ENCODE results near the gene SLC4A9. TPM values are rescaled to one million over a fixed set of nuclear protein-coding genes. Genes with fewer than 3 reads are reported as not detected.

Gene SLC4A9
- total RNA-seq, 2 experiments from 2014 or later, result not detected

DNA sequence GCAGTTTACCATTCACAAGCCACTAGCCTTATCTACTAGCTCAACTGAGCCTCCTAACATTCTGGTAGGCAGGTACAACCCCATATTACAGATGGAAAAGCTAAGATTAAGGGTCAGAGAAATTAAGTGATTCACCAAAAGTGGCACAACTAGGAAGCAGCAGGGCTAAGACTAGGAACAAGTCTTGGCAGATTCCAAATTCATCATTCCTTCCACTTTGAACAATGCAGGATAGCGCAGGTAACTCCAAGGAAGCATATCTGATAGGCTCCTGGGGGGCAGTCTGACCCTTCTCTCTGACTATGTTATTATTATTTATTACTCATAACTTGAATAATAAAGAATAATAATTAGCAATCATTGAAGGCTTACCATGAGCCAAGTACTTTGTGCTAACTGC is 22.1 kb upstream of the SLC4A9 start:
- ATAC-seq (ENCODE audit: poor library complexity) (no peak), DNase-seq (no peak)
- Histone ChIP-seq H3K4me1 (ENCODE audit: insufficient read depth, low read length) (peaks cover 20% of the 10 kb centered on the region), H3K27ac (ENCODE audit: low read depth in 1 of 2, low read length in 2 of 2) (no peak overlapping the region), H3K27me3 (ENCODE audit: control insufficient read depth in 1 of 2, insufficient read depth in 2 of 2, low read length in 2 of 2) (no peaks in the 10 kb centered on the region), H3K4me3 (ENCODE audit: low read length) (no peak overlapping the region), H3K9me3 (ENCODE audit: control insufficient read depth in 1 of 2, insufficient read depth in 1 of 2, low read length in 2 of 2) (no peaks in the 10 kb centered on the region), H3K36me3 (ENCODE audit: insufficient read depth, low read length) (no peaks in the 10 kb centered on the region)
- TF ChIP-seq, protein P1, sequence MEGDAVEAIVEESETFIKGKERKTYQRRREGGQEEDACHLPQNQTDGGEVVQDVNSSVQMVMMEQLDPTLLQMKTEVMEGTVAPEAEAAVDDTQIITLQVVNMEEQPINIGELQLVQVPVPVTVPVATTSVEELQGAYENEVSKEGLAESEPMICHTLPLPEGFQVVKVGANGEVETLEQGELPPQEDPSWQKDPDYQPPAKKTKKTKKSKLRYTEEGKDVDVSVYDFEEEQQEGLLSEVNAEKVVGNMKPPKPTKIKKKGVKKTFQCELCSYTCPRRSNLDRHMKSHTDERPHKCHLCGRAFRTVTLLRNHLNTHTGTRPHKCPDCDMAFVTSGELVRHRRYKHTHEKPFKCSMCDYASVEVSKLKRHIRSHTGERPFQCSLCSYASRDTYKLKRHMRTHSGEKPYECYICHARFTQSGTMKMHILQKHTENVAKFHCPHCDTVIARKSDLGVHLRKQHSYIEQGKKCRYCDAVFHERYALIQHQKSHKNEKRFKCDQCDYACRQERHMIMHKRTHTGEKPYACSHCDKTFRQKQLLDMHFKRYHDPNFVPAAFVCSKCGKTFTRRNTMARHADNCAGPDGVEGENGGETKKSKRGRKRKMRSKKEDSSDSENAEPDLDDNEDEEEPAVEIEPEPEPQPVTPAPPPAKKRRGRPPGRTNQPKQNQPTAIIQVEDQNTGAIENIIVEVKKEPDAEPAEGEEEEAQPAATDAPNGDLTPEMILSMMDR (IDR thresholded peaks at IDR 0.05), result no peak
- CTCF ChIA-PET, result no interaction called here
- POLR2A ChIA-PET, result no interaction called here
- intact Hi-C loops (cut with DNase I, micrococcal nuclease), result no loop called here
- Mint-ChIP-seq H3K4me1 (ENCODE audit: low read depth) (peaks cover 23% of the 10 kb centered on the region), H3K36me3 (ENCODE audit: low read depth) (peaks cover 26% of the 10 kb centered on the region), H3K27ac (no peak overlapping the region), H3K27me3 (no peaks in the 10 kb centered on the region), H3K4me3 (no peak overlapping the region), H3K9me3 (no peaks in the 10 kb centered on the region)

DNA sequence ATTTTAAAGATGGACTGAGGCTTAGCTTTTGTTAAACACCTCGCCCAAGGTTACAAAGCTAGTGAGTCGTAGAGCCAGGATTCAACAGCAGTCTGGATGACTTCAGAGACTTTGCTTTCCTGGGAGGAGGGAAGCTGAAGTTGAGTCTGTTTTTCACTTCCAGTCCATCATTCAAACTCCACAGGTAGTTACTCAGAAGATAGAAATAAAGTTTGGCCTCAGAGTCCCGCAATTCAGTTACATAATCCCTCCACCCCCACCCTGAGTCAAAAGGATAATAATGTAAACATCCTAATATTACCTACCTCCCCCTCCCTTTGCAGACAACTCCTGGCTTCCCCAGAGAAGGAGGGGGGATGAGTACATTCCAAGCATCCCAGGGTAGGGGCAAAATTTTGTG is 21.7 kb upstream of the SLC4A9 start:
- CTCF ChIA-PET, result no interaction called here
- POLR2A ChIA-PET, result no interaction called here
- Mint-ChIP-seq H3K27ac (no peak overlapping the region), H3K36me3 (ENCODE audit: low read depth) (peaks cover 21% of the 10 kb centered on the region), H3K4me3 (no peak overlapping the region), H3K4me1 (ENCODE audit: low read depth) (peaks cover 28% of the 10 kb centered on the region), H3K9me3 (no peaks in the 10 kb centered on the region), H3K27me3 (no peaks in the 10 kb centered on the region)
- H3K27ac ChIP-seq (ENCODE audit: low read depth in 1 of 2, low read length in 2 of 2), result no peak overlapping the region
- no peaks in the 10 kb centered on the region for H3K36me3 ChIP-seq (ENCODE audit: insufficient read depth, low read length)
- DNase-seq (no peak), ATAC-seq (ENCODE audit: poor library complexity) (no peak)
- TF ChIP-seq, protein P1 (IDR thresholded peaks at IDR 0.05), result no peak
- H3K4me1 ChIP-seq (ENCODE audit: insufficient read depth, low read length), result peaks cover 24% of the 10 kb centered on the region
- no peaks in the 10 kb centered on the region for H3K27me3 ChIP-seq (ENCODE audit: control insufficient read depth in 1 of 2, insufficient read depth in 2 of 2, low read length in 2 of 2)
- no peak overlapping the region for H3K4me3 ChIP-seq (ENCODE audit: low read length)
- no peaks in the 10 kb centered on the region for H3K9me3 ChIP-seq (ENCODE audit: control insufficient read depth in 1 of 2, insufficient read depth in 1 of 2, low read length in 2 of 2)
- intact Hi-C loops (cut with DNase I, micrococcal nuclease), result no loop called here

DNA sequence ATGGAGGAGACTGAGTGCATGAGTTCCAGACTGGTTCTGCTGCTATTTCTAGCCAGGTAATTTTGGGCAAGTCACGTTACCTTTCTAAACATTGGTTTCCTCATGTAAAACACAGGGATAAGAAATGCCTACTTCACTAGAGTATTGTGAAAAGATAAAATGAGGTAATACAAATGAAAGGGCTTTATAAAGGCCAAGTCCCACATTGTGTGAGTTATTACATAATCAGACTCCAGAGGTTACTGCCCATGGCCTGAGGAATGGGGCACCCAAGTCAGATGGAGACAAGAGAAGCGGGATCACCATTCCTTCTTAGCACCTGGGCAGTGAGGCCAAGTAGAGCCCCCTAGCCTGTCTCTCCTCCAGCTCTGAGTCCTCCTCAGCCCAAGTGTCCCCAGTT is 21.1 kb upstream of the SLC4A9 start:
- no peak overlapping the region for H3K4me3 Mint-ChIP-seq
- ChIA-PET POLR2A (no interaction called here), CTCF (no interaction called here)
- no peak for DNase-seq
- intact Hi-C loops (cut with DNase I, micrococcal nuclease), result no loop called here
- TF ChIP-seq, protein P1 (IDR thresholded peaks at IDR 0.05), result no peak
- Histone ChIP-seq H3K27me3 (ENCODE audit: control insufficient read depth in 1 of 2, insufficient read depth in 2 of 2, low read length in 2 of 2) (no peaks in the 10 kb centered on the region), H3K4me3 (ENCODE audit: low read length) (no peak overlapping the region), H3K36me3 (ENCODE audit: insufficient read depth, low read length) (no peaks in the 10 kb centered on the region), H3K4me1 (ENCODE audit: insufficient read depth, low read length) (peaks cover 28% of the 10 kb centered on the region), H3K27ac (ENCODE audit: low read depth in 1 of 2, low read length in 2 of 2) (no peak overlapping the region), H3K9me3 (ENCODE audit: control insufficient read depth in 1 of 2, insufficient read depth in 1 of 2, low read length in 2 of 2) (no peaks in the 10 kb centered on the region)
- H3K27ac Mint-ChIP-seq, result no peak overlapping the region
- H3K27me3 Mint-ChIP-seq, result no peaks in the 10 kb centered on the region
- peaks cover 34% of the 10 kb centered on the region for H3K4me1 Mint-ChIP-seq (ENCODE audit: low read depth)
- H3K9me3 Mint-ChIP-seq, result no peaks in the 10 kb centered on the region
- peaks cover 18% of the 10 kb centered on the region for H3K36me3 Mint-ChIP-seq (ENCODE audit: low read depth)
- ATAC-seq (ENCODE audit: poor library complexity), result no peak

All from CD4-positive, alpha-beta T cell (primary cell).